ENCODE results near the gene OR51B5.
"Not testable (repeated sequence)": the region's sequence is repeated elsewhere in the genome, so short reads cannot be mapped to it uniquely, and the experiment has no call there.

The OR51B5 gene

DNA sequence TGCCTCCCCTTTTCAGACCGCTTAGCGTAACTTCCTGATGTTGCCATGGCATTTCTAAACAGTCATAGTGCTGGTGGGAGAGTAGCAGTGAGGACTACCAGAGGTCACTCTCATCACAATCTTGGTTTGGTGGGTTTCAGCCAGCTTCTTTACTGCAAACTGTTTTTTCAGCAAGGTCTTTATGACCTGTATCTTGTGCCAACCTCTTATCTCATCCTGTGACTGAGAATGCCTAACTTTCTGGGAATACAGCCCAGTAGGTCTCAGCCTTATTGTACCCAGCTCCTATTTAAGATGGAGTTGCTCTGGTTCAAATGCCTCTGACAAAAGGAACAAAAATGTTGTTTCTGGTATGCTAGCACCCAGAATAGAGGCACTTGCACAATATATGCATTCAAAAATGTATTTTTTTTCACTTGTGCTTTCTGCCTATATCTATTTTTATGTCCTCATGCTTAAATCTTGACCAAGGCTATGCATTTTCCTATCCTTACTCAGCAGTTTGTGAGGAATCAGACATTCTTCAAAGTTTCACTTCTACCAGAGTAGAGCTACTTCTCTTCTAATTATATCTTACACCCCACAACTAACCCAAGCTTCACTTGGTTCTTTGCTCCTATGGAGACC lies 24.2 kb upstream of the OR51B5 start:
- H3K27ac ChIP-seq: no peak overlapping the region
- TF ChIP-seq CTCF (conservative IDR thresholded peaks at IDR 0.05) (no peak), ZFX (IDR thresholded peaks at IDR 0.05) (no peak)

DNA sequence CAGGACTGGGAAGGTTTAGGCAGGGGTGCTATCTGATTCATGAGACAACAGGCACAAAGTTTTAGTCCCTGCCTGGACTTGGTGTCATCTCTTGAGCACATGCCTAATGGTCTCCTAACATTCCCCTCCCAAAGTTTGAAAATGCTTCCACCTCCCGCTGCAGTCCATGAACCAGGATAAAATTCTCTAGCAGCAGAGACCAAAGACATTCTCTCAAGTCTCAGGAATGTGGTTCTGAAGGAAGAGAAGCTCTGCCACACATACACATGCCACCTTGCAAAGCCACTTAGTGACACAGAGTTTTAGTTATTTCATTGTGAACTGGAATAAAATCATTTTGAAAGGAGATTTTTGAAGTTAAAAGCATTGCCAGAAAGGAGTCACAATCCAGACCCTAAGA lies 23.5 kb upstream of the OR51B5 start:
- TF ChIP-seq ZFX (IDR thresholded peaks at IDR 0.05) (no peak), CTCF (conservative IDR thresholded peaks at IDR 0.05) (no peak)

GRCh38 chr11:5366365-5366764 lies 23.0 kb upstream of the OR51B5 start:
- not testable (repeated sequence) for H3K27ac ChIP-seq

More for the DNA sequence above, 23.5 kb upstream of the OR51B5 start:
- H3K27ac ChIP-seq: no peak overlapping the region

GRCh38 chr11:5364214-5364613 lies 20.9 kb upstream of the OR51B5 start:
- H3K27ac ChIP-seq: no peak overlapping the region
- TF ChIP-seq ZFX (IDR thresholded peaks at IDR 0.05): no peak
- TF ChIP-seq CTCF (conservative IDR thresholded peaks at IDR 0.05): no peak

GRCh38 chr11:5363679-5364078 lies 20.4 kb upstream of the OR51B5 start:
- TF ChIP-seq ZFX (IDR thresholded peaks at IDR 0.05): no peak
- no peak for TF ChIP-seq CTCF (conservative IDR thresholded peaks at IDR 0.05)
- no peak overlapping the region for H3K27ac ChIP-seq

DNA sequence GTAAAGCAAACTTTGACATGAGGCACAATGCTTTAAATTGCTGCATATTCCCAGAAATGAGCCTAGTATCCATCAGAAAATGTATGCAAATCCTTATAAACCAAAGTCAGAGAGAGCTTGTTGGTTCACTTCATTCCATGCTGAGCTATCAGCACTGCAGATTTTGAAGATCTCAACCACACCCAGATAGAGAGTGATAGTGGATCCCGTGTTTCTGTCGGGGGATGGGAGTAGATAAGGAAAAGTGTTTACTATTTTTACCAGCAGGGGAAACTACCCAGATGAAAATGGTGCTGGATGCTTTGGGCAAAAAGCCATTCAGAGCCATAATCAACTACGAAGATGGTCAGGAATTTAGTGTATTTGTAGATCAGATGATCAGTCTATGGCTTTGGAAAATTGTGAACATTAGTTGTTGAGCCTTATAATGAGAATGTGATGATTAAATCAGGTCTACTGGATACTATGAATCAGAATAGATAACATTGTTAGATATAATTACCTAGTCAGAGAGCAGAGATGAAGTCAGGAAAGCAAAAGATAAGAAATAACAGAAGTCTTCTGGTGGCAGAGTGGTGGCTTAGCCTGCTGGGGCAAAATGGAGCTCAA lies 18.8 kb upstream of the OR51B5 start:
- no peak overlapping the region for H3K27ac ChIP-seq
- TF ChIP-seq CTCF (conservative IDR thresholded peaks at IDR 0.05): no peak
- no peak for TF ChIP-seq ZFX (IDR thresholded peaks at IDR 0.05)

GRCh38 chr11:5356031-5356430 lies 12.7 kb upstream of the OR51B5 start:
- not testable (repeated sequence) for H3K27ac ChIP-seq

DNA sequence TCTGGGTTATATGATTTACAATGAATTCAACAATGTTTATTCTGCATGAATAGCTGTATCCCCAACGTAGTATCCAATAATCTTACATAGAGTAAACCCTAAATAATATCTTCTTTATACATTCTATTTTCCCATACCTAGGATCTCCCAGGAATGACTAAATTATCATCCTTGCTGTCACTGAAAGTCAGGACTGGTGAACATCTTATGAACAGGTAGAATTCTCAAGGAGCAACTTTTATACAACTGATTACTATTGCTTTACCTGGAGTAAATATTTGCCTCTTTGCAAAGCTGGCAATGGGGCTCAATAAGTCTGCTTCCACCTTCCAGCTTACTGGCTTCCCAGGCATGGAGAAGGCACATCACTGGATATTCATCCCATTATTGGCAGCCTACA lies 7.9 kb upstream of the OR51B5 start, which contains the start of gene OR51B6:
TSS of gene OR51B6 (plus strand) at position 301 of the 400 bp plus-strand sequence. CDS start at position 301, 0 bp downstream.
- TF ChIP-seq ZFX (IDR thresholded peaks at IDR 0.05): no peak
- TF ChIP-seq CTCF (conservative IDR thresholded peaks at IDR 0.05): no peak
- H3K27ac ChIP-seq: no peak within 1 kb of the TSS

Data from C4-2B (cell line).